ENCODE data around the gene CNNM1.

CNNM1 gene

GRCh38 chr10:99435986-99436638 lies 107.0 kb downstream of the CNNM1 start:
- TF ChIP-seq TAF1 (IDR thresholded peaks at IDR 0.05; ENCODE audit: borderline replicate concordance, low read depth, low read length): no peak
- FAIRE-seq (no peak), DNase-seq (ENCODE audit: insufficient read length) (no peak)

- FAIRE-seq: no peak
- no peak for DNase-seq (ENCODE audit: insufficient read length)
- no peak for TF ChIP-seq POLR2A (IDR thresholded peaks at IDR 0.05; ENCODE audit: low read depth, low read length)
- no peak for TF ChIP-seq TAF1 (IDR thresholded peaks at IDR 0.05; ENCODE audit: borderline replicate concordance, low read depth, low read length)
- TF ChIP-seq POLR2AphosphoS5 (IDR thresholded peaks at IDR 0.05; ENCODE audit: low read depth, low read length): no peak
Observed at GRCh38 chr10:99438890-99439289, 109.7 kb downstream of the CNNM1 start.

- FAIRE-seq: no peak
- TF ChIP-seq TAF1 (IDR thresholded peaks at IDR 0.05; ENCODE audit: borderline replicate concordance, low read depth, low read length) (no peak), POLR2AphosphoS5 (IDR thresholded peaks at IDR 0.05; ENCODE audit: low read depth, low read length) (no peak), POLR2A (IDR thresholded peaks at IDR 0.05; ENCODE audit: low read depth, low read length) (no peak)
Observed at GRCh38 chr10:99442394-99442793, 113.2 kb downstream of the CNNM1 start.

GRCh38 chr10:99443500-99443899 lies 114.3 kb downstream of the CNNM1 start:
- DNase-seq (ENCODE audit: insufficient read length) (no peak), FAIRE-seq (no peak)
- TF ChIP-seq POLR2AphosphoS5 (IDR thresholded peaks at IDR 0.05; ENCODE audit: low read depth, low read length) (no peak), POLR2A (IDR thresholded peaks at IDR 0.05; ENCODE audit: low read depth, low read length) (no peak), TAF1 (IDR thresholded peaks at IDR 0.05; ENCODE audit: borderline replicate concordance, low read depth, low read length) (no peak)

More at GRCh38 chr10:99442394-99442793, 113.2 kb downstream of the CNNM1 start:
- no peak for DNase-seq (ENCODE audit: insufficient read length)
